Gastroesophageal sphincter (tissue), 3 donors: ENCODE data around the gene NT5C3B.

ENCODE experiments used
- CTCF ChIP-seq, 4 experiments: fragments of 200-600 bp in 2 of 4; fragments of 450-650 bp in 2 of 4; sonication (generic) in 1 of 4; IDR thresholded peaks; one replicate each; pipeline ENCODE4 v1.5.1; 2017 to 2019; ENCODE audit warnings: antibody characterized with exemption in 4 of 4, mild to moderate bottlenecking in 2 of 4, moderate library complexity in 2 of 4
- POLR2A ChIP-seq, 2 donors: fragments of 450-650 bp; IDR thresholded peaks; one replicate each; pipeline ENCODE4 v1.6.1; 2017; ENCODE audit warnings: antibody characterized with exemption in 2 of 2, mild to moderate bottlenecking in 2 of 2, moderate library complexity in 1 of 2
- POLR2AphosphoS5 ChIP-seq: sonication (generic); formaldehyde crosslinking; IDR thresholded peaks from one replicate; pipeline ENCODE4 v1.6.1; 2017; ENCODE audit warnings: antibody characterized with exemption

- TF ChIP-seq CTCF (IDR thresholded peaks at IDR 0.05), result no peak
- no peak for TF ChIP-seq POLR2AphosphoS5
- no peak for TF ChIP-seq POLR2A (IDR thresholded peaks at IDR 0.05)
These were observed 35.8 kb upstream of the NT5C3B start for GRCh38 chr17:41871789-41872188.
